Immature natural killer cell (primary cell): ENCODE measurements around the gene SRP68. TPM values are rescaled to one million over a fixed set of nuclear protein-coding genes. Genes with fewer than 3 reads are reported as not detected.

Experiments
- DNase-seq, 3 donors: peaks; one replicate each; pipeline ENCODE4 v3.0.0; 2022; ENCODE audit warnings: mixed read lengths in 1 of 3
- H3K27ac Mint-ChIP-seq, 6 donors: one replicate each; pipeline ENCODE4 v1.8.0; 2020; ENCODE audit warnings: mixed read lengths in 6 of 6, mild to moderate bottlenecking in 5 of 6, inconsistent platforms in 4 of 6, moderate library complexity in 3 of 6
- H3K27me3 Mint-ChIP-seq, 3 donors: one replicate each; pipeline ENCODE4 v1.8.0; 2020 to 2021; ENCODE audit warnings: low read depth in 3 of 3, mild to moderate bottlenecking in 3 of 3, mixed read lengths in 3 of 3, moderate library complexity in 3 of 3, inconsistent platforms in 1 of 3
- H3K36me3 Mint-ChIP-seq, 3 donors: one replicate each; pipeline ENCODE4 v1.8.0; 2020; ENCODE audit warnings: mixed read lengths in 3 of 3, inconsistent platforms in 2 of 3, mild to moderate bottlenecking in 2 of 3
- H3K4me1 Mint-ChIP-seq, 2 donors: one replicate each; pipeline ENCODE4 v1.8.0; 2020; ENCODE audit warnings: inconsistent platforms in 2 of 2, mild to moderate bottlenecking in 2 of 2, mixed read lengths in 2 of 2, moderate library complexity in 1 of 2
- H3K4me3 Mint-ChIP-seq, 5 donors: one replicate each; pipeline ENCODE4 v1.8.0; 2020; ENCODE audit warnings: mild to moderate bottlenecking in 5 of 5, mixed read lengths in 5 of 5, inconsistent platforms in 3 of 5, moderate library complexity in 3 of 5
- H3K9me3 Mint-ChIP-seq, 6 donors: one replicate each; pipeline ENCODE4 v1.8.0; 2020; ENCODE audit warnings: mild to moderate bottlenecking in 6 of 6, mixed read lengths in 6 of 6, inconsistent platforms in 4 of 6, moderate library complexity in 3 of 6
- polyA plus RNA-seq, 3 donors: library from polyadenylated mRNA; unstranded; fragments of 300-500 nt; fragmentation: Illumina TruSeq; gene quantifications; one replicate each; pipeline ENCODE4 v1.2.3, GENCODE V29; 2021

SRP68 gene
- polyA plus RNA-seq, 3 donors from 2014 or later = 30.1 to 62.6 (median 61.0) TPM

DNA sequence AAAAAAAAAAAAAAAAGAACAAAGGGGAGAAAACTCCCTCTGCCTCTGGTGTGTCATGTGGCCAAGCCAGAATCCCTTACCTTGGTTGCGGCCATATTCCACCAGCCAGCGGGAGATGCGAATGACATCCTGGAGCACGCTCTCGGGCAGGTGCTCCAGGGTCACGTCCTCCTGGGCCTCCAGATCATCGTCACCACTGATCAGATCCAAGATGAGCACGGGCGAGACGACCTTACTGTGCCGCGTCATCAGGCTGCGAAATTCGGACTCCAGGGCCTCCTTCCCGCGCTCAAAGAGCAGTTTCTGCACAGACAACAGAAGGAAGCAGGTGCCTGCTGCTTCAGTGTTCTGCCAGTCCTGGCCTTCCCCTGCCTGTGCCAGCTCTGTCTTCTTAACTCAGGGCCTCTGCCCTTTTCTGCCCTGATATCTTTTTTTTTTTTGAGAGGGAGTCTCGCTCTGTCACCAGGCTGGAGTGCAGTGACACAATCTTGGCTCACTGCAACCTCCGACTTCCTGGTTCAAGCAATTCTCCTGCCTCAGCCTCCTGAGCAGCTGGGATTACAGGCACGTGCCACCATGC, 25.5 kb upstream of the SRP68 start:
- Mint-ChIP-seq H3K4me3 (no peak overlapping the region), H3K36me3 (peaks cover 12 to 32% (median 17%) of the 10 kb centered on the region in 3 donors), H3K27ac (no peak overlapping the region), H3K9me3 (no peaks in the 10 kb centered on the region), H3K4me1 (peaks cover 7 to 12% of the 10 kb centered on the region in 2 donors), H3K27me3 (peaks cover 0 to 2% (median 0%) of the 10 kb centered on the region in 3 donors)
- no peak for DNase-seq

- DNase-seq = no peak
- no peak overlapping the region for H3K27ac Mint-ChIP-seq
- peaks cover 12 to 30% (median 17%) of the 10 kb centered on the region in 3 donors for H3K36me3 Mint-ChIP-seq
- H3K27me3 Mint-ChIP-seq = peaks cover 0 to 2% (median 0%) of the 10 kb centered on the region in 3 donors
- no peak overlapping the region for H3K4me3 Mint-ChIP-seq
- H3K4me1 Mint-ChIP-seq = no peaks in the 10 kb centered on the region
- H3K9me3 Mint-ChIP-seq = no peaks in the 10 kb centered on the region
Measured at GRCh38 chr17:76095943-76096342, 23.6 kb upstream of the SRP68 start.

DNA sequence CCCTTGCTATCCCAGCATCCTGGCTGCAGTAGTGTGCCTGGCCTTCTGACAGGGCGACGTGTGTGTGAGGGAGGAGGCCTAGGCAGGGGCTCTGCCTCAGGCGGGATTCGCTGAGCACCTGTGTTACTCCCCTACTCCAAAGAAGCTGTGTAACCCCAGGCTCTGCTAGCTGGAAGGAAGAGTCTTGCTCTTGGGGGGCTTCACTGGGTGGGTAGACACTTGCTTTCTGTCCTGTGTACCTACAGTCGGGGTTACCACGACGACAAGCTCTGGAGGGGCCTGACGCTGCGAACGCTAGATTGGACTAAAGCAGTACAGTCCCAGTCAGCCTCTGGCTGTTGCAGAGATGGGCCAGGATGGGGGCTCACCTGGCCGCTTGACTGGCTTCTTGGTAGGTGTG, 21.7 kb upstream of the SRP68 start:
- H3K4me3 Mint-ChIP-seq = no peak overlapping the region
- peaks cover 0 to 2% (median 0%) of the 10 kb centered on the region in 3 donors for H3K27me3 Mint-ChIP-seq
- no peaks in the 10 kb centered on the region for H3K9me3 Mint-ChIP-seq
- DNase-seq = no peak
- H3K4me1 Mint-ChIP-seq = no peaks in the 10 kb centered on the region
- peak overlapping the region in 1 of 6 donors; percentile 5 for H3K27ac Mint-ChIP-seq
- peaks cover 8 to 26% (median 9%) of the 10 kb centered on the region in 3 donors for H3K36me3 Mint-ChIP-seq

DNA sequence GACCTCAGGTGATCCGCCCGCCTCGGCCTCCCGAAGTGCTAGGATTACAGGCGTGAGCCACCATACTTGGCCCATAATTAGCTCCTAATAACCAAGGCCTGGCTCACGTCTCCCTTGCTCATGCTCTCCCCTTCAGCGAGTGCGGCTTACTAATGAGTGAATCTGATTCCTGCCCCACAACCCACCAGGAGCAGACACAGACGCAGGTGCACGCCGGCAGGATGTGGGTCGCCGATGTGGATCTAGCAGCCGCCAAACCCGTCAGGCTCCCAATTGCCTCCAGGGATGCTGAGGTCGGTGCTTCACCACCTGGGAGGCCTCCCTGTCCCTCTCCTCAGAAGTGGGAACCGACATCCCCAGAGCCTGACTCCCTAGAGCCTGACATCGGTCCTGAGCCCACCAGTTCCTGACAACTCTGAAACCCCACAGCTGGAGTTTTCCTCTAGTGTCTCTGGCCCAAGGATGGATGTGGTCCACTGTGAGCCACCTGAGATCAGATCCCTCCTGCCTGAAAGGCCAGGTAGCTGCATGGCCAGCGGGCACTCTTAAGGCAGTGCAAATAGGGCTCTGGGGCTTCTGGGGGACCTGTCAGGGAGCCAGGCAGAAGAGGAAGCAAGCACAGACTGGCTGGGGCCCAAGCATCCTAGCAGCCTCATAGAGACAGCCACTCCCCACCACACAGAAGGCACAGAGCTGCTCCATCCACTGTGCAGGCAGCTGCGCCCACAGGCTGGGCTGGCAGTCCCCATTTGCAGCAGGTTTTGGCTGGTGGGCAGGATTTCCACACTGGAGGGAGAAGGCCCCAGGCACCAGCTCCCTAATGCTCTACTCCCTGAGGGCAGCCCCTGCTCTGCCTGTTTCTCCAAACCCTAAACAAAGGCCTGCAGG, 20.5 kb upstream of the SRP68 start:
- Mint-ChIP-seq H3K4me3 (no peak overlapping the region), H3K4me1 (no peaks in the 10 kb centered on the region), H3K9me3 (no peaks in the 10 kb centered on the region), H3K27me3 (peaks cover 0 to 2% (median 0%) of the 10 kb centered on the region in 3 donors), H3K36me3 (peaks cover 5 to 23% (median 9%) of the 10 kb centered on the region in 3 donors), H3K27ac (no peak overlapping the region)
- DNase-seq = no peak

DNA sequence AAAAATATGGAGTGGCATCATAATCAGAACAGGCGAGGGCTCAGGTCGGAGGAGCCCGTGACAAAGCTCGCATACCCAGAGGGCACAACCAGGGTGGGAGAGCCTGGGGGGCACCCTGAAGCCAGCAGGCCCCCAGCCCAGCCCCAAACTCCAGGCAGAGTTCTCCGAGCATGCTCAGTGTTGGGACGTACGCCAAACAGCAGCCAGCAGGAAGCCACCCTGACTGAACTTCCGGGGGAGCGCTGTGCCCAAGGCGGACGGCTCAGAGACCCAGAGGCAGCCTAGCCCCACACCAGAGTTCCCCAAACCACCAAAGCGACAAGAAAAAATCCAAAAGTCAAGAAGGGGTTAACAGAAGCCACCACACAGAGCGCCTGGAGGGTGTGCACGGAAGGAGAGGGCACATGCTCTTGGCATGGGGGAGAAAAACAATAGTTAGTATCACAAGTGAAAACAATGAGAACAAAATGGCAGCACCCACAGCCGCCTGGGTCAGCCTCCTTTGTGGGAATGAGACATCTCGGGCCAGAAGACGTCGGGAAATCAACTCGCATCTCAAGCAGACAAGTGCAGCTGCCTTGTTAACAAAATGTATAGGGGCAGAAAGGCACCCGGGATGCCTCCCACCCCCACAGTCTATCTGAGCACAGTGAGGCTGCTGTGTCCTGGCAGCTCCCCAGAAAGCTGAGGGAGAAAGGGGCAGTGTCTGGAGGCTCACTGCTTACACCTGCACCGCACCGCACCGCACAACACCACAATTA, 19.4 kb upstream of the SRP68 start:
- DNase-seq = no peak
- Mint-ChIP-seq H3K9me3 (no peaks in the 10 kb centered on the region), H3K4me1 (no peaks in the 10 kb centered on the region), H3K27me3 (peaks cover 0 to 2% (median 0%) of the 10 kb centered on the region in 3 donors), H3K4me3 (peak overlapping the region in 2 of 5 donors; percentile 29 to 40), H3K27ac (peak overlapping the region in 3 of 6 donors; percentile 43 to 69 (median 56)), H3K36me3 (peaks cover 5 to 16% (median 6%) of the 10 kb centered on the region in 3 donors)

GRCh38 chr17:76090517-76091129, 18.3 kb upstream of the SRP68 start:
- H3K27ac Mint-ChIP-seq = no peak overlapping the region
- H3K4me3 Mint-ChIP-seq = no peak overlapping the region
- no peaks in the 10 kb centered on the region for H3K9me3 Mint-ChIP-seq
- H3K36me3 Mint-ChIP-seq = peaks cover under 1 to 11% (median 2%) of the 10 kb centered on the region in 3 donors
- DNase-seq = no peak
- peaks cover 0 to 2% (median 0%) of the 10 kb centered on the region in 3 donors for H3K27me3 Mint-ChIP-seq
- no peaks in the 10 kb centered on the region for H3K4me1 Mint-ChIP-seq

DNA sequence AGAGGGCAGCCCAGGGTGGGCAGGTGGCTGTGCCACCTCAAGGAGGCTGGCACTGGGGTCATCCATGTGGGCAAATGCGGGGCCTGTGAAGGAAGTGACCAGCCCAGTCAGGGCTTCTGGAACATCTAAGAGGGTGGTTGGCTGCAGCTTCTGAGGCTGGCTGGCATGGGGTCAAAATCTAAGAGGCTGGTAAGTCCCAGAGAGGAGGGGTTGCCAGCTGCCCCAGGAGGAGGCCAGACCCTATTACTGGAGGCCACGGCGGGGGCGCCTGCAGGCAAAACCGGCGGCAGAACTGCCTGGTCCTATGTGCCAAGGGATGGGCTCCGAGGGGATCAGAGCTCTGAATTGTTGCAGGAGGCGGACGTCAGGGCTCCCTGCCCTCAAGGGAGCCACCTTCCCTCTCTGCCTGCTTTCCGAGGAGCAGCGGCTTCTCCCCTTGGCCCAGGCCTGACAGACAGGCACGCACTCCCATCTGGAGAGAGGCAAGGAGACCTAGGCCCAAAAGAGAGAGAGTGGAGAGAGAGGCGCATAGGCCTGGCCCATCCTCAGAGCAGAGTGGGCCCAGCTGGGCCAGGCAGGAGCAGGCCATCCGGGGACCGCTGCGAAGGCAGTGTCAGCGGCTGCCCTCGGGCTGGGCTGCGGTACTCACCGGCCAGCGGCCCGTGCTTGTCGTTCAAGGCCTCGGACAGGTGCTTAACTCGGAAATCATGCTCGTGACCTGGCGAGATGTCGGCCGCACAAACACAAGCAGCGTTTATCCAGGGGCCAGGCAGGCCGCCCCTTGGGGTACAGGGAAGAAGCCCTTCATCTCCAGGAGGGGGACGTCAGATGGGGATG, 17.6 kb upstream of the SRP68 start:
- Mint-ChIP-seq H3K36me3 (peaks cover 0 to 14% (median 0%) of the 10 kb centered on the region in 3 donors), H3K27me3 (peaks cover 0 to 2% (median 0%) of the 10 kb centered on the region in 3 donors), H3K4me1 (no peaks in the 10 kb centered on the region), H3K9me3 (no peaks in the 10 kb centered on the region), H3K27ac (no peak overlapping the region), H3K4me3 (no peak overlapping the region)
- DNase-seq = no peak

- no peaks in the 10 kb centered on the region for H3K4me1 Mint-ChIP-seq
- no peak for DNase-seq
- no peak overlapping the region for H3K4me3 Mint-ChIP-seq
- no peak overlapping the region for H3K27ac Mint-ChIP-seq
- peaks cover 0 to 17% (median 7%) of the 10 kb centered on the region in 3 donors for H3K36me3 Mint-ChIP-seq
- no peaks in the 10 kb centered on the region for H3K9me3 Mint-ChIP-seq
- peaks cover 0 to 2% (median 0%) of the 10 kb centered on the region in 3 donors for H3K27me3 Mint-ChIP-seq
Measured at GRCh38 chr17:76088868-76089576, 16.7 kb upstream of the SRP68 start.

DNA sequence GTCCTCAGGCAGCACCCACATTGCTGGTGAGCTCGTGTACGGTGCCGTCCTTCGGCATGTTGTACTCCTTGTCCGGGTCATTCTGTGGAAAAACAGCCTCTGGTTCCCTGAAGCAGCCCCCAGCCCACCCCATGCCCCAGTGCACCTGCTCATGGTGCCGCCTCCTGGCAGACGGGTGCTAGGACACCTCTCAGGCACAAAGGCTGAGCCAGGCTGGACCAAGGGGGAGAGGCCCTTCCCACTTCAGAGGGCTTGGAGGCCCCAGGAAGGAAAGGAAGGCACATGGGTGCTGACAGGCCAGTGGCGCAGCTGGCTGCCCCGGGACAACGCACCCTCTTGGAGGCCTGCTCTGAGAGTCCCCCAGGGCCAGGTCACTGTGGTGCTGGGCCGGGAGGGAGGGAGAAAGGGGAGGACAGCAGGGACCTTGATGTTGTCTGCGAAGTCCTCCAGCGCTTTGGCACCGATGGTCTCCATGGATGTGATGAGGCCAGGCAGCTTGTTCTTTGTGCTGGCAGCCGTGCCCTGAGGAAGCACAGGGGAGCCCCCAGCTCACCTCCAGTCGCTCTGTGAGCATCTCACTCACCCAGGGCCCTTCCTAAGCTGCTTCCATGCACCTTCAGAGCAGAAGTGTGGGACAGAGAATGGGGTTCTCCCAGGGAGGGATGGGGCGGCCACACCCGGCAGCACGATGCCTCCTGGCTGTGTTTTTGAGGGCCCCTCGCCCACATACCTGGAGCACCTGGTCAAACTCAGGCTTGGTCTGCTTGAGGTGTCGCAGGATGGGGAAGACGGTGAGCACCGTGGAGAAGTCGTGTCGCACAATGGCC, 15.9 kb upstream of the SRP68 start:
- H3K4me3 Mint-ChIP-seq = no peak overlapping the region
- no peak for DNase-seq
- H3K36me3 Mint-ChIP-seq = peaks cover 0 to 17% (median 7%) of the 10 kb centered on the region in 3 donors
- H3K4me1 Mint-ChIP-seq = no peaks in the 10 kb centered on the region
- H3K27ac Mint-ChIP-seq = no peak overlapping the region
- H3K9me3 Mint-ChIP-seq = no peaks in the 10 kb centered on the region
- peaks cover 0 to 2% (median under 1%) of the 10 kb centered on the region in 3 donors for H3K27me3 Mint-ChIP-seq

DNA sequence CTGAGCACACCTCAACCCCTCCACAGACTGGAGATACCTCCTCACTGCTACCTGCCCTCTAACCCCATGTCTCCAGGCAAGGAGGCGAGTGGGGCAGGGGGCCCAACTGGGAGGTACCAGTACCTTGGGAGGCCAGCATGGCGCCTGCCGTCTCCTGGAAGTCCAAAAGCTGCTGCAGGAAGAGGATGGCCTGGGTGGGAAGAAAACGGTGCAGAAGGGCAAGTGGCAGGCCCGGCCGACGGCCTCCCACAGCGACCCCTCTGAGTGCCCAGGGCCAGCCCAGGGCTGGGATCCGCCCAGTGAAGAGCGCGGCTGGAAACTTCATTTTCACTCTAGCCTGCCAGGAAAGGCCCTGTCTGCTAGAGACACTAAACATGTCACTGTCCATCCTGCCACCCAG, 15.2 kb upstream of the SRP68 start:
- no peaks in the 10 kb centered on the region for H3K9me3 Mint-ChIP-seq
- H3K4me1 Mint-ChIP-seq = no peaks in the 10 kb centered on the region
- DNase-seq = no peak
- H3K27ac Mint-ChIP-seq = no peak overlapping the region
- peaks cover 0 to 17% (median 7%) of the 10 kb centered on the region in 3 donors for H3K36me3 Mint-ChIP-seq
- H3K27me3 Mint-ChIP-seq = peaks cover 0 to 2% (median 1%) of the 10 kb centered on the region in 3 donors
- H3K4me3 Mint-ChIP-seq = no peak overlapping the region

GRCh38 chr17:76086384-76086783, 14.1 kb upstream of the SRP68 start:
- Mint-ChIP-seq H3K27ac (no peak overlapping the region), H3K27me3 (peaks cover 0 to 3% (median 0%) of the 10 kb centered on the region in 3 donors), H3K9me3 (no peaks in the 10 kb centered on the region), H3K36me3 (peaks cover 0 to 11% (median 7%) of the 10 kb centered on the region in 3 donors), H3K4me3 (no peak overlapping the region), H3K4me1 (no peaks in the 10 kb centered on the region)
- DNase-seq = no peak
